ENCODE results near the gene KIAA0513.

Gene KIAA0513

GRCh38 chr16:85137323-85138072 lies 109.9 kb downstream of the KIAA0513 start:
- DNase-seq (ENCODE audit: low read depth): no peak

DNA sequence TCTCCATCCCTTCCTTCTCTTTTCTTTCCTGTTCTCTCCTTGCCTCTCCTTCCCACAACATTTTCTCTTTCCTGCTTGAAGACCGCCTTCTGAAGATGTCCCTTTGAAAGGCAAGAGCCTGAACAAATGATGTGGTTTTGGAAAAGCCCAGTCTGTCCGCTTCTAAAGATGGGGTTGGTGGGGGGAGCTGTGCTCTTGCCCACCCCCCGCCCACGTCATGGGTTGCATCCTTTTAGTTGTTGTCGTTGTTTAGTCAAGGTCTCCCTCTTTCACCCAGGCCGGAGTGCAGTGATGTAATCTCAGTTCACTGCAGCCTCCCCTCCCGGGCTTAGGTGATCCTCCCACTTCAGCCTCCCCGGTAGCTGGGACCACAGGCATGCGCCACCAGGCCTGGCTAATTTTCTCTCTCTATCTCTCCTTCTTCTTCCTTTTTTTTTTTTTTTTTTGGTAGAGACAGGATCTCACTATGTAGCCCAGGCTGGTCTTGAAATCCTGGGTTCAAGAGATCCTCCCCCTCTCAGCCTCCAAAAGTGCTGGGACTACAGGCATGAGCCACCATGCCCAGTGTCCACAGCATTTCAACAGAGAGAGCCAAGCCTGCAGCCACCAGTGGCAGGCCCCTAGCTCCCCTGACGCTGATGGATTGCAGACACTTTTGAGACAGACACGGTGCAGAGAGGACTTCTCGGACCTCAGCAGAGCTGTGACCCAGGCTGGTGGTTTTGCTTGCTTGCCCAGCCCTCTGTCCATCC lies 110.7 kb downstream of the KIAA0513 start:
- no peak for DNase-seq (ENCODE audit: low read depth)

DNA sequence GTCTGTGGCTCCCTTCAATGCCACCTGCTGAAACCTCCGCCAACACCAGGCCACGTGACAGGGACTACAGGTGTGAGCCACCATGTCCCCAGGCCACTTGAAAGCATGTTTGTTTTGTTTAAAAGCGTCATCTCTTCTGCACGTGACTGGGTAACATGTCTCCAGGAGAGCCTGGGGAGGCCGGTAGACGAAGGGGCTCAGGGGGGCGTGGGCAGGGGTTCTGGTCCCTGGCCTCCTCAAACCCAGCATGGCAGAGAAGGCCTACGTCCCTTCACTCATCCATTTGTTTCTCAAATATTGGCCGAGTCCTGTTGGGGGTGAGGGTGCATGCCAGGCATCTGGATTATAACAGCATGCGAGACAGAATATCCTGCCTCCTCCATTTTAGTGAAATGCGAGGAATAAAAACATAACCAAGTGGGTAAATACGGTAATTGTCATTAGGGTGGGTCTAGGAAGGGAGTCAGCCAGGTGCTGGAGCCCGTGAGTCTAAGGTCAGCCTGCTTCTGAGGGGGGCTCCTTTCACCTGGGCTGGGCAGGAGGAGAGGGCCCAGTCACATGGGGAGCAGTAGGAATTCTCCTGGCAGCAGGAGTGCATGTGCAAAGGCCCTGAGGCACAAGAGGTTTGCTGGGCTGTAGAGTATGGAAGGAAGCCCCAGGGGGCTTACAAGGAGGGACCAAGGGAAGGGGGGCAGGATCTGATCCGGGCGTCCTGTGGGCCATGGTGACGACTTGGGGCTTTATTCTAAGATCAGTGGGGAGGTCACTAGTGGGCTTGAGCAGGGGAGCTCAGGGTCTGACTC lies 111.4 kb downstream of the KIAA0513 start:
- DNase-seq (ENCODE audit: low read depth): no peak

GRCh38 chr16:85139881-85140339 lies 112.3 kb downstream of the KIAA0513 start:
- DNase-seq (ENCODE audit: low read depth): no peak

GRCh38 chr16:85140455-85141012 lies 112.9 kb downstream of the KIAA0513 start:
- no peak for DNase-seq (ENCODE audit: low read depth)

DNA sequence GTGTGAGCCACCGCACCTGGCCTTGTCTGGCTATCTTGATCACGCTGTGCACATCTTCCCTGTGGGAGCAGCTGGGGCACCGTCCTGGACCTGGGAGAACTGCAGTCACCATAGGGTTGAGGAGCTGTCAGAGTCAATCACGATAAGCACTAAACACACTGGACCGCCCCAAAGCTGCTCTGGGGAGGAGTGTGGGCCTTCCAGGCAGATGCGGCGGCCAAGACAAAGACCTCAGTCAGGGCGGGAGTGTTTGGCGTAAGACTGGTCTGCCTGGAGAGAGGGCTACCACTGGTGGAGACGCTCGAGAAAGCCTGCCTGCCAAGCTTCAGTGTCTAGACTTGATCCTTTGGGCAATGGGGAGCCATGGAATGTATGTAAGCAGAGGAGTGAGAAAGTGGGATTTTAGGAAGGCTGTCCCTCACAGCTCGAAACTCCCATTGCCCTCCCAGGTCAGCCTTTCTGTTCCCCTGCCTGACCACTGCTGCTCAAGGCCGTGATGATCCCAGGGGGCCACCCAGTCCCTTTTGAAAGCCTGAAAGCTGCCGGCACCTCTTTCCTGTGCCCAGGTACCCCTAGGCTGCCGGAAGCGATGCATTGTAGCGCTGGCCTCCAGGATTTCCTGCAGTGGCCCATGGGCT lies 114.0 kb downstream of the KIAA0513 start:
- no peak for DNase-seq (ENCODE audit: low read depth)

- no peak for DNase-seq (ENCODE audit: low read depth)
Measured at GRCh38 chr16:85142129-85142513, 114.5 kb downstream of the KIAA0513 start.

DNA sequence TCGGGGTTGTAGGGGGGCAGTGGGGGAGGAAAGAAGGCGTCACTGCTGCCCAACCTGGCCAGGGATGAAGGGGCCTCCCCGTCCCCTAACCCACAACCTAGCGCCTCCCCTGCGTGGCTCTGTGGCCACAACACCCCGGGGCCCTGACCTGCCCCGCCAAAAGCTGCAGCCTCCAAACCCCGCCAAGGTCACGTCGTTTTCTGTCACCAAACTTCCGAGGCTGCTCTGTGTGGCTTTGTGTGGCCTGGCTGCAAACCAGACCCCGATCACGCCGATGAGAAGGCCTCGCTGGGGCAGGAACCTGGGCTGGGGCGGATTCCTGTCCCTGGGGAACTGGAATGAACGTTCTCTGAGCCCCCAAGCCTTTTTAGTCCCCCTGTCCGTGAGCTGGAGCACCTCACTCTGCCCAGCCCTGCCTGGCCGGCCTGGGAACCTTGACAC lies 115.2 kb downstream of the KIAA0513 start:
- no peak for DNase-seq (ENCODE audit: low read depth)

All from activated T-helper 9 cell treated with anti-CD3 and anti-CD28 coated beads, Interleukin-2, amount 50 U/mL, for 16 hours (primary cell).